Activated CD8-positive, alpha-beta memory T cell treated with anti-CD3 and anti-CD28 coated beads for 36 hours (primary cell): ENCODE measurements around the gene UNC45B. TPM values are rescaled to one million over a fixed set of nuclear protein-coding genes. Genes with fewer than 3 reads are reported as not detected.

Experiments used
- CTCF ChIA-PET: fragments of 350-600 bp; sonication (Branson Sonifier 250); formaldehyde crosslinking; loops from one replicate; lab custom pipeline; 2021; ENCODE audit warnings: antibody characterized with exemption; lab: Charles Lee
- POLR2A ChIA-PET: fragments of 350-600 bp; sonication (Branson Sonifier 250); formaldehyde crosslinking; loops from one replicate; lab custom pipeline; 2021; ENCODE audit warnings: antibody characterized with exemption; lab: Charles Lee
- total RNA-seq, 2 experiments: library from RNA; stranded (reverse); gene quantifications; one replicate each; pipeline ENCODE4 v1.2.3, GENCODE V29; 2021

The UNC45B gene
- total RNA-seq, 2 experiments from 2014 or later = not detected

GRCh38 chr17:35236821-35237220 is 89.2 kb downstream of the UNC45B start:
- ChIA-PET CTCF (no interaction called here), POLR2A (interaction anchor here (1.1 kb wide), 1 partner anchor 8 kb away, joined by 4 read pairs; no protein-coding TSS in a partner anchor)

- CTCF ChIA-PET = interaction anchor here (0.6 to 2.1 kb wide), 3 partner anchors 19 to 24 kb away, joined by 3 to 6 read pairs (median 4); no protein-coding TSS in a partner anchor
- POLR2A ChIA-PET = interaction anchor here (1.4 kb wide), 1 partner anchor 249 kb away, joined by 4 read pairs; no protein-coding TSS in a partner anchor
Measured at GRCh38 chr17:35238821-35239220, 91.2 kb downstream of the UNC45B start.

Other genes starting within 250 kb of the UNC45B start
- under 1 TPM; 0.92 to 0.99 TPM for gene CCT6B, start 186.4 kb upstream of the UNC45B start, total RNA-seq
- gene ZNF830, start 186.3 kb upstream of the UNC45B start, total RNA-seq = 10 to 100 TPM; 21.1 to 23.9 TPM
- 10 to 100 TPM; 42.7 to 43.0 TPM for gene LIG3, start 167.3 kb upstream of the UNC45B start, total RNA-seq
- gene RFFL, start 84.1 kb upstream of the UNC45B start, total RNA-seq = 10 to 100 TPM; 22.4 to 23.5 TPM
- gene RAD51D, start 28.0 kb upstream of the UNC45B start, total RNA-seq = 10 to 100 TPM; 28.5 to 30.8 TPM
- not detected for gene FNDC8, start 26.2 kb upstream of the UNC45B start, total RNA-seq
- gene NLE1, start 5.5 kb upstream of the UNC45B start, total RNA-seq = 10 to 100 TPM; 59.1 to 59.2 TPM
- not detected for gene SLC35G3, start 46.6 kb downstream of the UNC45B start, total RNA-seq
- gene SLFN5, start 95.3 kb downstream of the UNC45B start, total RNA-seq = 10 to 100 TPM; 13.2 to 14.5 TPM
- 10 to 100 TPM; 45.4 to 50.6 TPM for gene SLFN11, start 225.8 kb downstream of the UNC45B start, total RNA-seq